ENCODE measurements around the gene TIMM8A.
"Not testable (repeated sequence)": the region's sequence is repeated elsewhere in the genome, so short reads cannot be mapped to it uniquely, and the experiment has no call there.

The TIMM8A gene

GRCh38 chrX:101357166-101357795 lies 8.7 kb upstream of the TIMM8A start:
- no peak for DNase-seq

- no peak for DNase-seq
These were observed 636 bp upstream of the TIMM8A start for GRCh38 chrX:101349193-101349562.

GRCh38 chrX:101347859-101348451 lies 587 bp downstream of the TIMM8A start:
- no peak for DNase-seq

- no peak for DNase-seq
These were observed 10.7 kb downstream of the TIMM8A start for GRCh38 chrX:101337776-101338271.

- not testable (repeated sequence) for DNase-seq
These were observed 14.2 kb downstream of the TIMM8A start for GRCh38 chrX:101334310-101334709.

- DNase-seq: not testable (repeated sequence)
These were observed 21.9 kb downstream of the TIMM8A start for GRCh38 chrX:101326600-101326999.

- no peak for DNase-seq
These were observed 44.8 kb downstream of the TIMM8A start for GRCh38 chrX:101303790-101304189.

Measured in NCI-H1092 (cell line).